Measurements from ENCODE around the gene MYH10.
"Not testable (repeated sequence)": the region's sequence is repeated elsewhere in the genome, so short reads cannot be mapped to it uniquely, and the experiment has no call there.

The MYH10 gene

GRCh38 chr17:8662973-8663372 is 32.4 kb upstream of the MYH10 start:
- DNase-seq (ENCODE audit: low read depth), result no peak
- H3K4me3 ChIP-seq (ENCODE audit: low read length), result no peak overlapping the region
- H3K36me3 ChIP-seq (ENCODE audit: control insufficient read depth, insufficient read depth, low read length, severe bottlenecking), result no peaks in the 10 kb centered on the region
- H3K9ac ChIP-seq (ENCODE audit: low read length), result no peak overlapping the region
- peaks cover 34% of the 10 kb centered on the region for H3K27me3 ChIP-seq (replicated peaks; ENCODE audit: control insufficient read depth, insufficient read depth, low read length)
- no peaks in the 10 kb centered on the region for H3K9me3 ChIP-seq (ENCODE audit: control insufficient read depth, low read length)
- no peaks in the 10 kb centered on the region for H3K4me1 ChIP-seq (ENCODE audit: control insufficient read depth, insufficient read depth, low read length)

GRCh38 chr17:8662076-8662831 is 31.7 kb upstream of the MYH10 start:
- Histone ChIP-seq H3K9ac (ENCODE audit: low read length) (no peak overlapping the region), H3K4me1 (ENCODE audit: control insufficient read depth, insufficient read depth, low read length) (no peaks in the 10 kb centered on the region), H3K9me3 (ENCODE audit: control insufficient read depth, low read length) (peaks cover 3% of the 10 kb centered on the region), H3K36me3 (ENCODE audit: control insufficient read depth, insufficient read depth, low read length, severe bottlenecking) (no peaks in the 10 kb centered on the region), H3K4me3 (ENCODE audit: low read length) (no peak overlapping the region), H3K27me3 (replicated peaks; ENCODE audit: control insufficient read depth, insufficient read depth, low read length) (peaks cover 34% of the 10 kb centered on the region)
- no peak for DNase-seq (ENCODE audit: low read depth)

GRCh38 chr17:8660709-8661108 is 30.2 kb upstream of the MYH10 start:
- peaks cover 34% of the 10 kb centered on the region for H3K27me3 ChIP-seq (replicated peaks; ENCODE audit: control insufficient read depth, insufficient read depth, low read length)
- H3K4me3 ChIP-seq (ENCODE audit: low read length); H3K9ac ChIP-seq (ENCODE audit: low read length); H3K4me1 ChIP-seq (ENCODE audit: control insufficient read depth, insufficient read depth, low read length); DNase-seq (ENCODE audit: low read depth); H3K36me3 ChIP-seq (ENCODE audit: control insufficient read depth, insufficient read depth, low read length, severe bottlenecking): not testable (repeated sequence)
- peaks cover 16% of the 10 kb centered on the region for H3K9me3 ChIP-seq (ENCODE audit: control insufficient read depth, low read length)

GRCh38 chr17:8659758-8660410 is 29.4 kb upstream of the MYH10 start:
- H3K36me3 ChIP-seq (ENCODE audit: control insufficient read depth, insufficient read depth, low read length, severe bottlenecking), result no peaks in the 10 kb centered on the region
- H3K4me1 ChIP-seq (ENCODE audit: control insufficient read depth, insufficient read depth, low read length), result no peaks in the 10 kb centered on the region
- H3K27me3 ChIP-seq (replicated peaks; ENCODE audit: control insufficient read depth, insufficient read depth, low read length), result peaks cover 34% of the 10 kb centered on the region
- DNase-seq (ENCODE audit: low read depth), result no peak
- peaks cover 16% of the 10 kb centered on the region for H3K9me3 ChIP-seq (ENCODE audit: control insufficient read depth, low read length)
- H3K4me3 ChIP-seq (ENCODE audit: low read length), result no peak overlapping the region
- H3K9ac ChIP-seq (ENCODE audit: low read length), result no peak overlapping the region

GRCh38 chr17:8658810-8659209 is 28.3 kb upstream of the MYH10 start:
- DNase-seq (ENCODE audit: low read depth), result no peak
- no peaks in the 10 kb centered on the region for H3K4me1 ChIP-seq (ENCODE audit: control insufficient read depth, insufficient read depth, low read length)
- no peak overlapping the region for H3K4me3 ChIP-seq (ENCODE audit: low read length)
- H3K36me3 ChIP-seq (ENCODE audit: control insufficient read depth, insufficient read depth, low read length, severe bottlenecking), result no peaks in the 10 kb centered on the region
- no peak overlapping the region for H3K9ac ChIP-seq (ENCODE audit: low read length)
- peaks cover 27% of the 10 kb centered on the region for H3K27me3 ChIP-seq (replicated peaks; ENCODE audit: control insufficient read depth, insufficient read depth, low read length)
- H3K9me3 ChIP-seq (ENCODE audit: control insufficient read depth, low read length), result peaks cover 16% of the 10 kb centered on the region

- Histone ChIP-seq H3K4me3 (ENCODE audit: low read length) (no peak overlapping the region), H3K9ac (ENCODE audit: low read length) (no peak overlapping the region), H3K27me3 (replicated peaks; ENCODE audit: control insufficient read depth, insufficient read depth, low read length) (peaks cover 15% of the 10 kb centered on the region), H3K9me3 (ENCODE audit: control insufficient read depth, low read length) (peaks cover 16% of the 10 kb centered on the region), H3K4me1 (ENCODE audit: control insufficient read depth, insufficient read depth, low read length) (no peaks in the 10 kb centered on the region), H3K36me3 (ENCODE audit: control insufficient read depth, insufficient read depth, low read length, severe bottlenecking) (no peaks in the 10 kb centered on the region)
- no peak for DNase-seq (ENCODE audit: low read depth)
These were observed 26.2 kb upstream of the MYH10 start for GRCh38 chr17:8656693-8657092.

GRCh38 chr17:8654822-8655221 is 24.3 kb upstream of the MYH10 start:
- DNase-seq (ENCODE audit: low read depth), result no peak
- Histone ChIP-seq H3K4me3 (ENCODE audit: low read length) (no peak overlapping the region), H3K9me3 (ENCODE audit: control insufficient read depth, low read length) (peaks cover 16% of the 10 kb centered on the region), H3K27me3 (replicated peaks; ENCODE audit: control insufficient read depth, insufficient read depth, low read length) (peaks cover 6% of the 10 kb centered on the region), H3K9ac (ENCODE audit: low read length) (no peak overlapping the region), H3K4me1 (ENCODE audit: control insufficient read depth, insufficient read depth, low read length) (peaks cover 3% of the 10 kb centered on the region), H3K36me3 (ENCODE audit: control insufficient read depth, insufficient read depth, low read length, severe bottlenecking) (no peaks in the 10 kb centered on the region)

GRCh38 chr17:8651013-8651412 is 20.5 kb upstream of the MYH10 start:
- H3K36me3 ChIP-seq (ENCODE audit: control insufficient read depth, insufficient read depth, low read length, severe bottlenecking), result no peaks in the 10 kb centered on the region
- DNase-seq (ENCODE audit: low read depth), result no peak
- H3K9ac ChIP-seq (ENCODE audit: low read length), result no peak overlapping the region
- H3K4me1 ChIP-seq (ENCODE audit: control insufficient read depth, insufficient read depth, low read length), result peaks cover 11% of the 10 kb centered on the region
- no peaks in the 10 kb centered on the region for H3K27me3 ChIP-seq (replicated peaks; ENCODE audit: control insufficient read depth, insufficient read depth, low read length)
- peaks cover under 1% of the 10 kb centered on the region for H3K9me3 ChIP-seq (ENCODE audit: control insufficient read depth, low read length)
- no peak overlapping the region for H3K4me3 ChIP-seq (ENCODE audit: low read length)

- no peaks in the 10 kb centered on the region for H3K36me3 ChIP-seq (ENCODE audit: control insufficient read depth, insufficient read depth, low read length, severe bottlenecking)
- no peaks in the 10 kb centered on the region for H3K27me3 ChIP-seq (replicated peaks; ENCODE audit: control insufficient read depth, insufficient read depth, low read length)
- H3K9me3 ChIP-seq (ENCODE audit: control insufficient read depth, low read length), result no peaks in the 10 kb centered on the region
- no peak overlapping the region for H3K9ac ChIP-seq (ENCODE audit: low read length)
- DNase-seq (ENCODE audit: low read depth), result no peak
- no peak overlapping the region for H3K4me3 ChIP-seq (ENCODE audit: low read length)
- H3K4me1 ChIP-seq (ENCODE audit: control insufficient read depth, insufficient read depth, low read length), result peaks cover 11% of the 10 kb centered on the region
These were observed 19.6 kb upstream of the MYH10 start for GRCh38 chr17:8650119-8650499.

GRCh38 chr17:8649157-8650118 is 18.9 kb upstream of the MYH10 start:
- peak; percentile 94 for DNase-seq (ENCODE audit: low read depth)
- peaks cover 11% of the 10 kb centered on the region for H3K4me1 ChIP-seq (ENCODE audit: control insufficient read depth, insufficient read depth, low read length)
- no peak overlapping the region for H3K4me3 ChIP-seq (ENCODE audit: low read length)
- H3K9me3 ChIP-seq (ENCODE audit: control insufficient read depth, low read length), result no peaks in the 10 kb centered on the region
- H3K36me3 ChIP-seq (ENCODE audit: control insufficient read depth, insufficient read depth, low read length, severe bottlenecking), result no peaks in the 10 kb centered on the region
- H3K9ac ChIP-seq (ENCODE audit: low read length), result no peak overlapping the region
- no peaks in the 10 kb centered on the region for H3K27me3 ChIP-seq (replicated peaks; ENCODE audit: control insufficient read depth, insufficient read depth, low read length)

- no peaks in the 10 kb centered on the region for H3K27me3 ChIP-seq (replicated peaks; ENCODE audit: control insufficient read depth, insufficient read depth, low read length)
- H3K9ac ChIP-seq (ENCODE audit: low read length), result no peak overlapping the region
- H3K4me3 ChIP-seq (ENCODE audit: low read length), result no peak overlapping the region
- no peaks in the 10 kb centered on the region for H3K9me3 ChIP-seq (ENCODE audit: control insufficient read depth, low read length)
- DNase-seq (ENCODE audit: low read depth), result no peak
- peaks cover 11% of the 10 kb centered on the region for H3K4me1 ChIP-seq (ENCODE audit: control insufficient read depth, insufficient read depth, low read length)
- H3K36me3 ChIP-seq (ENCODE audit: control insufficient read depth, insufficient read depth, low read length, severe bottlenecking), result no peaks in the 10 kb centered on the region
These were observed 17.4 kb upstream of the MYH10 start for GRCh38 chr17:8647956-8648355.
